CD4-positive, alpha-beta T cell treated with Interleukin-6 at 100 ng/mL for 8 hours (primary cell): ENCODE results near the gene GP2.

ENCODE experiments used
- DNase-seq: peaks from one replicate; pipeline ENCODE4 v3.0.0-alpha.2; 2020; ENCODE audit warnings: mixed read lengths, low spot score

GP2 gene

DNA sequence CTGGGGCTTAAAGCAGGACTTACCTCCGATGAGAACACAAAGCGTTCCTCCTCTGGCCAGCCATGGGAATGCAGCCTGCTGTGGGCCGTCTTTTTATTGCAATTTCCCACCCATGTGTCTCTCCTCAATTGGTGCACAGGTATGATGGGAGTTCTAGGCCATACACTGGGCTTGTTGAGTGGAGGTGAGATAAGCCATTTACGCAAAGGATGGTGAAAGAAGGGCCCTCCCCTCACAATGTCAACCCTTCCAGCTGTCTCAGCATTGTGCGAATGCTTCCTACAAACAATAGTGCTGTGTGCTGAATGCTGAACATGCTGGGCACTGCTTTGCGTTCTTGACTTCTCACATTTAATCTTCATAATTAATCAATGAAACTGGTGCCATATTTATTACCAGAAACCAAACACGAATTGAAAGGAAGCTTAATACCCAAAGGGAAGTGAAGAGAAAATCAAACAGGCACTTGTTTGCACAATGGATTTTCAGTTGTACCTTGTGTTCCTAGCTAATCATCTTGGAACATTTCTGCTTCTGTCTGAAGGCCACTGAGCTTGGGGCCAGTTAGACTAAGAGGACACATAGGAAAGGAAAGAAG lies at the start of gene GP2:
TSS of gene GP2 (minus strand) at position 70 of the 598 bp plus-strand sequence. CDS start 1,082 bp downstream, outside the sequence.
- DNase-seq, result no peak

DNA sequence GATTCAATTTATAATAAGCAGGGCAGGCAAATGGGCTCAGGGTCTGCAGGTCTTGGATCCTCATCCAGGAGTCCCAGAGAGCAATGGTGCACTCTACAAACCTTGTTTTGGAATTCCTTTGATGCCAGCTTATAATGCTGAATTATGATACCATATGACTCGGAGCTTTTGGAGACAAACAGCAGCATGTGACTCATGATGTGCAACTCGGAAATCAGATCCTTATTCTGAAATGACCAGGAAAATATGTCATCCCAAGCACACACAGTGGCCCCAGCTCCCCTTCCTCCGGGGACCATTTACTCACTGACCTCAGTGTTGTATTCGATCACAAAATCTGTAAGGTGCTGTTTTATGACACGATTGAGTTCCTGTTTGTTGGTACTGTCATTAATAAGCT lies 45.4 kb upstream of the GP2 start:
- DNase-seq, result no peak

DNA sequence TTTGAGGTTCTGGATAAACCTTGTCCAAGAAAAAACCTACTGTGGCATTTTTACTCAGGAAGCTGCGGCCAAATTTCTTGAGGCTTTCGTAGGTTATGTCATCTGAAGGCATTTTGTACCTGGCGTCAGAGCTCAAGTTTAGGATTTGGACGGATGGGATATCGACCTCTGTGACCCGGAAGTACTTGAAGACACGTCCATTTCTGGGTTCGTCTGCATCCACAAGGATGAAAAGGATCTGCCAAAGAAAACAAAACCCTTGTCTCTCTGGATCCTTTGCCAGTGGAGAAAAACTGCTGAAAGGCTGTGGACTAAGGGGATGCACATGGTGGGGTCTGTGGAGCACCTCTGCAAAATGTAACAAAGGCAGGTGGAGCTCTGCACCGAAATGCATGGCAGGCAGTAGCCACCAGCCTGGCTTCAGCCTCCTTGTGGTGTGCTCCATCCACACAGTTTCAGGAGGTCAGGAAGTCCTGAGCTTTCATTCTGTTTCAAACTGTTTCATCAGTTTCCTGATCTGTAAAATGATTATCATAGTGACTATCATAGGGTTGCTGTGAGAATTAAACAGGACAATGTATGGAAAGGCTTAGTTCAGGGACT lies 42.2 kb upstream of the GP2 start:
- no peak for DNase-seq

DNA sequence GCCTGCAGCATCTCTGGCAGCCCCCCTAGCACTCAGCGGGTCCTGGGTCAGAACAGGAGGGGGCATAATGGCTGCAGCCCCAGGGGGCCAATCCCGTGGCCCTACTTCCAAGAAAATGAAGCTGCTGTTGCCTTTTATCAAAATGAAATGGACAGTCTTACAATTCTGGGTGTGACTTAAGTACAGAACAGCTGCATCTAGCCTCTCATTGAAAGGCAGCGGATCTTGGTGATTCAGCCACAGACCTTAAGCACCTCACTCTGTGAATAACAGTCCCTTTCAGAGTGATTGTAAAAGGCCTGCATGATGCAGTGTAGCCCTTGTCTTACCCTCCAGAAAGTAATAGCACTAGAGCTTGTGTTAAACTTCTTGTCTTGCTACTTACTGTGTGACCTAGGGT lies 36.7 kb upstream of the GP2 start:
- no peak for DNase-seq

DNA sequence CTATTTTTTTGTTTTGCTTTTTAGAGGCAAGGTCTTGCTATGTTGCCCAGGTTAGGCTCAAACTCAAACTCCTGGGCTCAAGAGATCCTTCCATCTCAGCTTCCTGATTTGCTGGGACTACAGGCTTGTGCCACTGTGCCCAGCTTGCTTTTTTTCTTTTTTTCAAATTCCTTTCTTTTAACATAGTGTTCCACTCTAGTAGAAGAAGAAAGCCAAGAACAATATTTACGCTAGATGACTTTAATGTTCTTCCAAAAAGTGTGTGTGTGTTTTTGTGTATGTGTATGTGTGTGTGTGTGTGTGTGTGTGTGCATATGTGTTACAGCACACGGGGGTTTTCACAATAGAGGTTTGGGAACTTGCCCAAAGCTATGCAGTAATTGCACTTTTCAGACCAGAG lies 35.9 kb upstream of the GP2 start:
- DNase-seq, result no peak

DNA sequence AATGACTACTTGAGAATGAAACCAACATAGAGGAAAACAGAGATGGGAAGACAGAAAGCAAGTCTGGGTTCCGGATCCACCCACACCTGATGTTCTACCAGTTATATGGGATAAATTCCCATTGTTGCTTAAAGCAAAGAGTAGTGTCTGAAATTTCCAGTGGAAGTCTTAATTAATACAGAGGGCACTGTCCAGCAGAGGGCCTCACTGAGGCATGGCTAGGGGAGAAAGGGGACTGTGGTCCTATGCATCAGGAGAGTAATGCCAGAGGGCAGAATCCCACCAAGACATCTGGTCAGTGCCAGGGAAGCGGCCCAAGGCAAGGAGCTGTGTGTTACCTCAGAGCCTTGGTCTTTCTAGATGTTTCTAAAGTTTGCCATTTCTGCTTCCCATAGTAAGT lies 32.7 kb upstream of the GP2 start:
- no peak for DNase-seq

DNA sequence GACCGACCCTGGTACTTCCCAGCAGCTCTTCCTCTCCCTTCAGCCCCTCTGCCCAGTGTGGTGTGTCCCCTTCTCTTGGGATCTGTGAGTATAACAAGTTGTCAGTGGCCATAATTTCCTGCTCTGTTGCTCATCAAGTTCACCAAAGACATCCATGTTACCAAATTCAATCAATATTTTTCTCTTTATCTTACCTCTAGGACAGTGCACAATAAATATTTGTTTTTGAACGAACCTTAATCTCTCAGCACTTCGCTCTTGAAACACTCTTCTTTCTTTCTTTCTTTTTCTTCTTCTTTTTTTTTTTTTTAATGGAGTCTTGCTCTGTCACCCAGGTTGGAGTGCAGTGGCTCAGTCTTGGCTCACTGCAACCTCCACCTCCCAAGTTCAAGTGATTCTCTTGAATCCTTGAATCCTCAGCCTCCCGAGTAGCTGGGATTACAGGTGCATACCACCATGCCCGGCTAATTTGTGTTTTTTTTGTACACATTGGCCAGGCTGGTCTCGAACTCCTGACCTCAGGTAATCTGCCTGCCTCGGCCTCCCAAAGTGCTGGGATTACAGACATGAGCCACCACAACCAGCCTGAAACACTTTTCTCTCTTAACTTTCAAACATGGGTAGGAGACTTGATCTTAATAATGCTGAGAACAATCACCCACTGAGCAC lies 27.9 kb upstream of the GP2 start:
- no peak for DNase-seq

DNA sequence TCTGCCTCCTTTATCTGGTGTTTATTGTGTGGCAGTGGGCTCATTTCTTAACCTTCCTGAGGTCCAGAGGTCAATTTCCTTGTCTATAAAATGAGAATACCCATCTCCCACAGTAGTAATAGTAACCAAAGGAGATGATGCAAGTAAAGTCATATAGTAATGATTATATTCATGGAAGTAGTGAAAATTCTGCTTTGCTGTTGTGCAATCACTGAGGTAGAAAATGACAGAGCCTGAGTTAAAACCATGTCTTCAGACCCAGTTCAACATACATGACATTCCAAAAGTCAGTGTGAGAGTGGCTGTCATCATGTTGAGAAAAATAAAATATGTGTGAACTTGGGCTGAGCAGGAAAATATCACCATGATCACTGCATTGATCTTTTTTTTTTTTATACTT lies 26.1 kb upstream of the GP2 start:
- DNase-seq, result no peak

DNA sequence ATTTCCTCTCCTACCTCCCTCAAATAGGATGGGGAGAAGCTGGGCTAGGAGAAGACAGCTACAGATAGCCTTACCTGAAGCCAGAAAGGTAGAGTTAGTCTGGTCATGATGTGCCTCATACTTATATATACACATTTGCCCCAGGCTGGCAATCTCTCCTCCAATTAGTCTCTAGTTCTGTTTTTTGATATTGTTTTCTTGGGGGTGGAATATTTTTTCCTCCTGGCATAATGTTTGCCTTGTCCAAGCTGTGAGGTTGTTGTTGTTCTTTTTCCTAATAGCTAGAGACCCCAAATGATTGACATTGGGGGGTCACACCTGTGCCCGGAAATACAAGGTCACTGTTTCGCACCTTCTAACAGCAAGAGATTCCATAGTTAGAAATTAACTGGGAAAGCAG lies 25.3 kb upstream of the GP2 start, which contains the start of gene UMOD:
TSS of gene UMOD (minus strand) at position 101 of the 400 bp plus-strand sequence. CDS start 1,978 bp downstream, outside the sequence.
- no peak for DNase-seq

DNA sequence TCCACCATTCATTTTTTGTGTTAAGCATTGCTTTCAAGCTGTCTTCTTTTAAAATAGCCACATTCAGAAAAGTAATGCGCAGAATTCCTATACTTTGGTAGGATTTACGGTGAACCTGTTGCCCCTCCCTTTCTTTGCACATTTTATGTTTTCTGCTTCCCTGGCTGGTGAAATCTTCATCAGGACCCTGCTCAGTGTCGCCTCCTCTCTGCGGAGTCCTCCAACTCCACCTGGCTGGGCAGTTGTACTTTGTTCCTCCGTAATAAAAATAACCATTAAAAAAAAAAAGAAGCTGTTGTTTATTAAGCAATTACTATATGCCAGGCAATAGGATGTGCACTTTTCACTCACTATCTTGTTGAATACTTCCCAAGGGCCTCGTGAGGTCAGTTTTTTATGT lies 22.3 kb upstream of the GP2 start:
- DNase-seq, result no peak

DNA sequence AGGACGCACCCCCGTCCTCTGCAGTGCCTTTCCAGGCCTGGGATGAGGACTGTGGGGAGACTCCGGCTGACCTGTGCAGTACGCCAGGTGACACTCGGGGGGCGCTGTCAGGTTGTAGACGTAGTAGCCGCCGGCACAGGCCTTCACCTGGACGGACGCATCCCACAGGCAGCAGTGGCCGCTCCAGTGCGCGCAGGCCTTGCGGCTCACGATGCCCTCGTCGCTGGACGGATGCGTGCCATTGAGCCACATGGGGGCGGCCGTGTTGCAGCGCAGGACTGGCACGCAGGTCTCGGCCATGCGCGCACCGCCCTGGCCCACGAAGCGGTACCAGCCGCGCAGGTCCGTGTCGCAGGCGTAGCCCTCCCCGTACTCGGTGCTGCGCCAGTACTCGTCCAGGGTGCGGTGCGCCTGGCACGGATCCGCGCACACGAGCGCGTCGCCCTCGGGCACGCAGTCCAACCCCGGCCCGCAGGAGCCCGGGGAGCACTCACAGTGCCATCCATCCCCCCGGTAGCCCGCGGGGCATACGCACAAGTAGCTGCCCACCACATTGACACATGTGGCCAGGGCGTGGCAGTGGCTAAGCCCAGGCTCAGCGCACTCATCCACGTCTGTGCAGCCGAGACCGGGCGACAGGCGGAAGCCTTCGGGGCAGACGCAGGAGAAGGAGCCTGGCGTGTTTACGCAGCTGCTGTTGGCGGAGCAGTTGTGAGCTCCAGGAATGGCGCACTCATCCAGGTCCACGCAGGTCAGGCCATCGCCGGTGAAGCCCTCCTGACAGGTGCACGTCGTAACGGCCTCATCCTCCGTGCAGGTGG lies 21.3 kb upstream of the GP2 start:
- no peak for DNase-seq

DNA sequence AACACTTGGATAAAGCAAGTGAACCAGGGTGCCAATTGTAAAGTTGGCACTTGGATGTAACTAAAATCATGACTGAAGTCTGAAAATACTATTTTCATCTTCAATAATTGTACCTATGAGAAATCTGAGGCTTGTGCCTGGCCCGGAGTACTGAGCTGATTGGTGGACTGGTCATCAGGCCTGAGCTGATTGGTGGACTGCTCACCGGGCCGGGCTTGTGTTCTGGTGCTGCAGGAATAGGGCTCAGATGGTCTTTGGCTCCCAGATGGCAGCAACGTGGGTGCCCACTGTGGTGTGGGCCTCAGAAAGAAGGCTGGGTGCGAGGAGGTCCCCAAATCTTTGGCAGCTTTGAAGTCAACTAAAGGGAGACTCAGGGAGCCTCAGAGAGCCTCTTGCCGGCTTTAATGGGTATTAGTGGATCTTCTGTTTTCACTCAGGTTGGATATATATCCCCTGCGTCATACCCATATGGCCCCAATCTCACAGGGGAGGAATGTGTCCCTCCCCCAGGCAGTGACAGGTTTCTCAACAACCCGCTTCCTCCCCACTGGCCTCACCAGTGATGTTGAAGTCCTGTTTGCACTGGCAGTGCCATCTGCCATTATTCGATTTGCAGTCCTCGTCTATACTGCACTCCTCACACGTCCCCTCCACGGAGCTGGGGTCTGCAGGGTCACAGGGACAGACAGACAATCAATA lies 20.5 kb upstream of the GP2 start:
- DNase-seq, result no peak

DNA sequence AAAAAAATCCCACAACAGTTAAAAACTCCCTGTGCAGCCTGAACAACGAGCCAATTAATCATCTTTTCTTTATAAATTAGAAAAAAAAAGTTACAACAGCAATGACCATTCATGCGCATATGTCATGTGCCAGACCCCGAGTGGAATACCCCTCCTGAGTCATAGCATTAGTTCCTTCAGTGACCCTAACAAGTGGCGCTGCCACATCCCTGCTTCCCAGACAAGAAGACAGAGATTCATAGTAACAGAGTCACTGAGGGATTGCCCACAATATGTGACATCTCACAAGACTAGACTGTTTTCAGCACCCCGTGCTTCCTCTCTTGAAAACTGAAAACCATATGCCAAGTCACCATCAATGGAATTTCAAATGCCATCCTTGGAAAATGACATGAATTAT lies 17.3 kb upstream of the GP2 start:
- DNase-seq, result no peak

DNA sequence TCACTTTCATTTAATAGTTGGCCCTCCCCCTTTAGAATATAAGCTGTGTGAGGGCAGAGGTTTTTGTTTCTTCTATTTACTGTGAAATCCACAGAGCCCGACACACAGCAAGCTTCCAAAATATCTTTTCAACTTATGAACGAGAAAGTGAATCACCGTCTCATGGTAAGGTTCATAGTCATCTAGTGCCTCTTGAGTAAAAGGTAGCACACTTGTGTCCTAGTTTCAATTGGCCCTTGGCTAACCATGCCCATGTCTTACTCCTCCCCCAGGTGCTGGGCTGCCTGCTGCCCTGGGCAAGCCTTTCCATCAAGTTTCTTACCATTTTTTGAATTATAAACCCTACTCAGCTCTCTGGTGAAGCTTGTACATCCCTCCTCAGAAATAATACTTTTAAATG lies 12.4 kb upstream of the GP2 start:
- no peak for DNase-seq

DNA sequence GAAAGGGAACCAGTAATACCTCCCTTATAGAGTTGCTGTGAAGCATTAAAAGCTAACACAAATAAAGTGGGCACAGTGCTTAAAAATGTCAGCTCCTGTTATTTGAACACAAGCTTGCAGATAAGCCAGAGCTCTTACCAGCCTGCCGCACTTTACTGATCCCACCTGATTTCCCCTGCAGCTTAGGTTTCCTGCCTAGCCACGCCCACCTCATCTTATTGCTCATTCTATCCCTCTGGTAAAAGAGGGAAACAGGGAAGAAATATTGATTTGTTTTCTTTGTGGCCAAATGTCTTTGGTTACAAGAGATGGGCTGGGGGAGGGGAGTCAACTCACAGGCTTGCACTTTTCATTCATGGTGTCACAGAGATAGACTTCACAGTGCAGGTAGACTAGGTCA lies 9.6 kb upstream of the GP2 start:
- DNase-seq, result no peak

DNA sequence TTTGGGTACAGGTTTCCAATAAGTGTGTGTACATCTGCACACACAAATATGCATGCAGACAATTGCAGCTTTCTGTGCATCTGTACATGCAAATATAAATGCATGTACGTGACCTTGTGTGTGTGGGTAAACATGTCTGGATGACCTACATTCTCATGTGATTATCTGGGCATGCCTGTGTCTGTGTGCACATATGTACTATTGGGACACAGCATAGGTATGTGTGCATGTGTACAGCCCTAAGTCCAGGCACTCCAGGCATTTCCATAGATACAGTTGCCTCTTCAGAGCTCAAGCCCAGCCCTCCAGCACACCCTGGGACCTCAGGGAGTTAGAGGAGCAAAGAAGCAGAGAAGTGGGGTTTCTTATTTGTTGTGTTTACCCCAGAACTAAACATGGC lies 7.1 kb upstream of the GP2 start:
- DNase-seq, result no peak

DNA sequence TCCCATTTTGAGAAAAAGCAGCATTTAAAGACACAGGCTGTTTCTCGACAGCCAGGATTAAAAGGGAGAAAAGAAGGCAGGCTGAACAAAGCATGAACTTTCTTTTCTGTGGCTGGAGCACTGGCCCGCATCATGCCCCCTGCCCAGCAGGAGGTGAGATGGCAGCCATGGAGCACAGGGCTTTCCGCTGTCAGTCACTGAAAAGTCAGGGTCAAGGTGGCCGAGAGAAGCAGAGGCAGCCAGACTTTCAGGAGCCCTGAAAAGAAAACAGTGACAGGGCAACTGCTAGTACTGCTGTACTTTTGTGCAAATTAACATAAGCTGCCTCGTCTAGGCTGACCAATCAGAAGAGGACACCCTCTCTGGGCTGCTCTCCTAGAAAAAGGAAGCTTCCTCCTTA lies 5.8 kb upstream of the GP2 start:
- no peak for DNase-seq

DNA sequence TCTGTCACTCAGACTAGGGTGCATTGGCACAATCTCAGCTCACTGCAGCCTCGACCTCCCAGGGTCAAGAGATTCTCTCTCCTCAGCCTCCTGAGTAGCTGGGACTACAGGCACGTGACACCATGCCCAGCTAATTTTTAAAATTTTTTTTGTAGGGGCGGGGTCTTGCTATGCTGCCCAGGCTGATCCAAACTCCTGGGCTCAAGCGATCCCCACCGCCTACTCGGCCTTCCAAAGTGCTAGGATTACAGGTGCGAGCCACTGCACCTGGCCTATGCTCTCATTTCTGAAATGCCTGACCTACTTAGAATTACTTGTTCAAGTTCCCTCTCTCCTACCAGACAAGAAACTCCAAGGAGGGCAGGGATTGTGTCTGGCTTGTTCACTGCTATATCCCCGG lies 5.1 kb upstream of the GP2 start:
- no peak for DNase-seq

DNA sequence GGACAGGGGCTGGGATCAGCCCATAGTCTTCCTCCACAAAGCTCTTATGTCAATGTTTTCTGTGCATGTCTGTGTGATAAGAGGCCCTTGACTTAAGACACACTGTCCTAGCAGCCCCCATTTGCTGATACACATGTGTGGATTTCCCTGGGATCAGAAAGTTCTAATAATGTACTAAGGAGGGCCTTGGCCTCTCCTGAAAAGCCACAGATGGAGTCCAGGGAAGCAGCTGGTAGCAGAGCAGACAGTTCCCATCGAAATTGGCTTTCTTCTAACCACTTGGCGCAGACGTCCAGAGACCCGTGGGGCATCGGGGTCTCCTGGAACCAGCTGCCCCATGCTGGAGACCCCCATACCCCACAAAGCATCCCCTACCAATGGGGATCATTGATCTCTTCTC lies 4.3 kb upstream of the GP2 start:
- DNase-seq, result no peak

DNA sequence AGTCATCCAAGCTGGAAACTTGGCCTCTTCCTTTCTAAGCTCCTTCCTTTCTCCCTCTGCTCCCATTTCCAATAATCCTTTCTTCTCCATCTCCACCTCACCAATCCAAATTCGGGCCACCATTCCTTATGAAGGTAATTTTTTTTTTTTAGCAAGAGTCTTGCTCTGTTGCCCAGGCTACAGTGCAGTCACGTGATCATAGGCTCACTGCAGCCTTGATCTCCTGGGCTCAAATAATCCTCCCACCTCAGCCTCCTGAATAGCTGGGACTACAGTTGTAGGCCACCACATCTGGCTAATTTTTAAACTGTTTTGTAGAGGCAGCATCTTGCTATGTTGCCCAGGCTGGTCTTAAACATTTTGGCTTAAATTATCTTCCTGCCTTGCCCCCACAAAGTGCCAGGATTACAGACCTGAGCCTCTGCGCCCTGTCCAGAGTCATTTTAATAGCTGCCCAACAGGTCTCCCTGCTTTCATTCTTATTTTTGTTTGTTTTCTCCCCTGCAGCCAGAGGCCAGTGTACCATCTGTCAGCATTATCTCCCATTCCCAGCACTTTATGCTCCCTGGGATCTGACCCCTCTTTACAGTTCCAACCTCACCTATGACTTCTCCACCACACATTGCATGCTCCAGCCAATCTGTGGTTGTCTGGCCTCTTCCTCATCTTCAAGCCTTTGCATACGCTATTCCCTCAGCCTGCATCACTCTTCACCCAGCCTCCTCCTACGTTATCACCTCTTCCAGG lies 2.3 kb upstream of the GP2 start:
- DNase-seq, result no peak

DNA sequence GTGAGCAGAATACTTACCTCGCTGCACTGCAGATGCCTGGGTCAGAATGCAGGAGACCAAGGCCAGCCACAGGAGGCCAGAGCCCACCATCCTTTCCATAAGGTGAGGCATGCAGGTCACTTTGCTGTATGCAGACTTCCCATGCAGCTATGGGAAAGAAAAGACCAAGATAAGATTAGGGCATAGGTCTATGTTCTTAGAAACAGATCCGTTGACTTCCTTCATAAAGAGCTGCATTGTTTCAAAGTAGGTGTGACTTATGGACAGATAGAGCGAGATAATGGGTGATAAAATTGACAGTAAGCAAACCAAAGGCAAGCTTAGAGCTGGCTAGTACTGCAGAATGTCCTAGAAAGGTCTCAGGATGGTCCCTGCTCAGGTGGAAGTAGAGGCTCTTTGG lies 992 bp downstream of the GP2 start:
- no peak for DNase-seq

DNA sequence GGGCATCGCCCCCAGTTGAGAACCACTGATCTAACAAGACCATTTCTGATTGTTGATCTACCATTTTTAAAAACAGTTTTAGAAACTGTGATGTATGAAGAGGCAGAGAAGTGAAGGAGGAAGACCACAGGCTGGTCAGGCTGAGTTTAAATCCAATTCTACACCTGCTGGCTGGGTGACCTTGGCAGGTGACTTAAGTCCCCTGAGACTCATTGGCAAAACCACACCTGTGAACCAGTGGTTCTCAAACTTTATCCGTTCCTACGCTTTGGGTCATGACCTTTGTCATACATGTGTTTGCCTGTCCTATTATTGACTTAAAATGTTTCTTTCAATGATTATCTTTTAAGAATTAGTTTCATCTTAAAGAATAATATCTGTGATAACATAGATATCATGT lies 2.3 kb downstream of the GP2 start:
- no peak for DNase-seq
